GM12872 (cell line): ENCODE data around the gene CCDC92.
A peak's percentile ranks its signal among the peaks of the same experiment; 100 is the strongest.

ENCODE experiments used
- TF ChIP-seq, protein P1 (sequence below): IDR thresholded peaks from 3 replicates; pipeline ENCODE4 v1.5.1; 2011; ENCODE audit warnings: low read depth, mild to moderate bottlenecking, low read length, moderate library complexity; ENCODE audit not compliant: insufficient read depth

Gene CCDC92

DNA sequence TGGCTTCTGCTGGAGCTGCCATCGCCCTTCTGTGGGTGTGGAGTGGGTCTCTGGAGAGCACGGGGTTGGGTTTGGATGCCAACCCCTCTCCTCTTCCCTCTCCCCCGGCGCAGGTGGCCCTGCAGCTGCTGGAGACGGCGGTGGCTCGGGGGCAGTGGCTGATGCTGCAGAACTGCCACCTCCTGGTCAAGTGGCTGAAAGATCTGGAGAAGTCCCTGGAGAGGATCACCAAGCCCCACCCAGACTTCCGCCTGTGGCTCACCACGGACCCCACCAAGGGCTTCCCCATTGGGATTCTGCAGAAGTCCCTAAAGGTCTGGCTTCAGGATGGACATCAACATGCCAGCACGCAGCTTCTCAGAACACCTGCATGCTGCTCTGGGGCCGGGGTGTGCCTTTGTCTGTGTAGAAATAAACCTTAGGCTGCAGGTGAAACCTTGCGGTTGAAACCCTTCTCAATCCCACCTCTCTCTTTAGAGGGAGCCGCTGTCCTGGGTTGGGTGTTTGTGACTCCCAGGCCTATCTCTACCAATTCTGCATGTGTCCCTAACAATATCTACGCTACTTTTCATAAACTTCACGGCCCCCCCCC lies 44.3 kb downstream of the CCDC92 start:
- TF ChIP-seq, protein P1, sequence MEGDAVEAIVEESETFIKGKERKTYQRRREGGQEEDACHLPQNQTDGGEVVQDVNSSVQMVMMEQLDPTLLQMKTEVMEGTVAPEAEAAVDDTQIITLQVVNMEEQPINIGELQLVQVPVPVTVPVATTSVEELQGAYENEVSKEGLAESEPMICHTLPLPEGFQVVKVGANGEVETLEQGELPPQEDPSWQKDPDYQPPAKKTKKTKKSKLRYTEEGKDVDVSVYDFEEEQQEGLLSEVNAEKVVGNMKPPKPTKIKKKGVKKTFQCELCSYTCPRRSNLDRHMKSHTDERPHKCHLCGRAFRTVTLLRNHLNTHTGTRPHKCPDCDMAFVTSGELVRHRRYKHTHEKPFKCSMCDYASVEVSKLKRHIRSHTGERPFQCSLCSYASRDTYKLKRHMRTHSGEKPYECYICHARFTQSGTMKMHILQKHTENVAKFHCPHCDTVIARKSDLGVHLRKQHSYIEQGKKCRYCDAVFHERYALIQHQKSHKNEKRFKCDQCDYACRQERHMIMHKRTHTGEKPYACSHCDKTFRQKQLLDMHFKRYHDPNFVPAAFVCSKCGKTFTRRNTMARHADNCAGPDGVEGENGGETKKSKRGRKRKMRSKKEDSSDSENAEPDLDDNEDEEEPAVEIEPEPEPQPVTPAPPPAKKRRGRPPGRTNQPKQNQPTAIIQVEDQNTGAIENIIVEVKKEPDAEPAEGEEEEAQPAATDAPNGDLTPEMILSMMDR: 0 out of 3 replicates have a peak, but pooled peaks have one; percentile 5

DNA sequence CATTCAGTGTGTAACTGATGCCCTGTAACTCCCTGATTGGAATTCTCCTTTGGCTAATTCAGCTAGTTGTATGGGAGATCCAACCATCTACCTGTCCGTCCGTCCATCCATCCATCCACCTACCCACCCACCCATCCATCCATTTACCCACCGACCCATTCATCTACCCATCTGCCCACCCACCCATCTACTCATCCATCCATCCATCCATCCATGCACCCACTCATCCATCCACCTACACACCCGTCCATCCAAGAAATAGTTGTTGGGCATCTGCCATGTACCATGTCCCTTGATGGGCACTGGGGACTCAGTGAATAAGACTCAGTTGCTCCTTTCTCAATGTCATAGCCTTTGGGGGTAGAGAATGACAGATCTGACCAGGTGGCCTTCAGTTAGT lies 48.1 kb downstream of the CCDC92 start:
- TF ChIP-seq, protein P1: no peak

DNA sequence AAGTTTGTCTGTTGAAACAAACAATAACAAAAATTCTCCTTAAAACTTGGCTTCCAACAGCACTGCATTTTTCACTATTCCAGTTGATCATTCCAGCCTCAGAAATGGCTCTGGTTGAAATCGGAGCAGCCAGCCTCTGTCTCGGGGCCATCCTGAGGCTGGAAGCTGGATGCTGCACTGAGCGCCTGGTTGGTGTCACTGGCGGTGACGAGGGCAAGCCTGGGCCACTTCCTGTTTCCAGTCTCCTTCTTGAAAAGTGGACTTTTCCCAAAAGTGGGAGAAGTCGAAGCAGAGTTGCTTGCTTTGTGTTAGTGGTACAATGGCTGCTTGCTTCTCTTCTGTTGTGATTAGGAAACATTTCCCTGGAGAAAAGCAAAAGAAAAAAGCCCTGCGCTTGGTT lies 48.7 kb downstream of the CCDC92 start:
- TF ChIP-seq, protein P1: no peak

DNA sequence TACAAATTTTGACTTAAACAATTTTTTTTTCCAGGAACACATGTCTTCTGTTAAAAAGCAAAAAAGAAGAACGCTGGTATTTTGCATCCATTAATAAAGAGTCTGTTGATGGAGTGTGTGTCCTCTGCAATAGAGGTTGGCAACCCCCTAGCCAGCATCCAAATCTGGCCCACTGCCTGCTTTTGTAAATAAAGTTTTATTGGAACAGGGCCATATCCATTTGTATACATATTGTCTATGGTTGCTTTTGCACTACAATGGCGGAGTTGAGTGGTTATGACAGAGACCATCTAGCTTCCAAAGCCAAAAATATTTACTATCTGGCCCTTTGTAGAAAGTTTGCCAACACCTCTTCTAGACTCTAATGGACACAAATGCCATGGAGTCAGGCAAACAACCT lies 49.6 kb downstream of the CCDC92 start:
- TF ChIP-seq, protein P1: no peak

DNA sequence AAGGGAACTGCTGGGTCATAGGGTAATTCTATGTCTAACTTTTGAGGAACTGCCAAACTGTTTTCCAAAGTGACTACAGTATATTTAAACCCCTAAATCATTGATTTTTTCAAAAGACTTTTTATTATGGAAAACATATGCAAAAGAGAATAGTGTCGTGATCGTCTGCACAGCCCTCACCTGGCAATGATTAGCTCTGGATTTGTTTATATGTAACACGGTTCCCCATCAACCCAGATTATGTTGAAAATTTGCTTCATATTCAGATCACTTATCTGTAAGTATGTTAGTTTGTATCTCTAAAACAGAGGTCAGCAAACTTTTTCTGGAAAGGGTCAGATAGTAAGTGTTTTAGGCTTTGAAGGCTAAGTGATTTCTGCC lies 52.7 kb downstream of the CCDC92 start:
- TF ChIP-seq, protein P1: no peak

DNA sequence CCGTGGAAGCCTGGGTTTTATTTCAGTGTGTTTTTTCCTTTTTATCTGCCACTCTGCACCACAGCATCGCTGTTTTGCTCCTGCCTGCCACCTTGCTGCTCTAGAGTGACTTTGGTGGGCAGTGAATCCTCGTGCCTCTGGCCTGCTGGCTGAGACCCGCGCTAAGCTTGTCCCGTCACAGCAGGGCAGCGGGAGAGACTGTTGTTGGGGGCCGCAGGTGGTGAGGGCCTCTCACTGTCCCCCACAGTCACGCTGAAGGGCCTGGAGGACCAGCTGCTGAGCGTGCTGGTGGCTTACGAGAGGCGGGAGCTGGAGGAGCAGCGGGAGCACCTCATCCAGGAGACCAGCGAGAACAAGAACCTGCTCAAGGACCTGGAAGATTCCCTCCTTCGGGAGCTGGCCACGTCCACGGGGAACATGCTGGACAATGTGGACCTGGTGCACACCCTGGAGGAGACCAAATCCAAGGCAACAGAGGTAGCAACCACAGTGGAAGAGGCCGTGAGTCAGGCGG lies 55.2 kb downstream of the CCDC92 start:
- TF ChIP-seq, protein P1: no peak

DNA sequence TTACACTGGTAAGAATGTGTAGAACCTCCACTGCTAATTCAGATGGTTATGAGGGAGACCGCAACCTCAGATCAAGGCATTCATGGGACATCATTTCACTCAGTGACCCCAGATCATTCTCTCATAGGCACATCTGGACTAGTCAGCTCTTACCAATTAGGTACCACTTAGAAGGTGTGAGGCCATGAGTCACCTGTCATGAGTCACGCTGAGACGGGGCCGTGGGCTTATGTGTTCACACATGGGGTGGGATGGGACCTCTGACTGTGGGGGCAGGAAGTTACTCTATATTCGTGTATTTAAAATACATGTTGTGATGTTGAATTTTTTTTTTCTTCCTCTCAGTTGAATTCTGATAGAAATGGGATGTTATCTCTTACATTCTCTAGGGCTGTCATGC lies 55.9 kb downstream of the CCDC92 start:
- TF ChIP-seq, protein P1: no peak
